SK-N-DZ (cell line): ENCODE results near the gene PPP6R3.

Experiments
- DNase-seq: peaks from one replicate; pipeline ENCODE4 v3.0.0-alpha.2; 2015; ENCODE audit warnings: low spot score

Gene PPP6R3

GRCh38 chr11:68551777-68552176, 91.2 kb downstream of the PPP6R3 start:
- DNase-seq: no peak

DNA sequence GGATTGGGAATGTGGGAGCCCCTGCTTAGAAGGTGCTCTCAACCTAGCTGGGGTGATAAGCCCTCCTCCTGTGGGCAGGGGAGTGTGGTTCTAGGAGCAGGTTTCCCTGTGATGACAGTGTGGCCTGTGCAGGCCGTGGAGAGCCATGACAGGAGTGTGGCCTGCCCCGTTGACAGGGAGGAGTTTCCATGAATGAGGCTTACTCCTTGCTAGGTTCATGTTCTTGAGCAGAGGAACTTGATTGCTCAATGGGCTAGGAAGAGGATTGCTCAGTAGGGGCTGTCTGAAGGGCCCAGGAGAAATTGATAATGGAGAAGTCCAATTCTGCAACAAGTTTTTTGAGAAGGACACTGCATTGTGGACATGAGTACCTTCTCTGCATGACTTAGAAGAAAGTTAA, 92.0 kb downstream of the PPP6R3 start:
- no peak for DNase-seq

GRCh38 chr11:68560216-68560615, 99.7 kb downstream of the PPP6R3 start:
- DNase-seq: no peak

DNA sequence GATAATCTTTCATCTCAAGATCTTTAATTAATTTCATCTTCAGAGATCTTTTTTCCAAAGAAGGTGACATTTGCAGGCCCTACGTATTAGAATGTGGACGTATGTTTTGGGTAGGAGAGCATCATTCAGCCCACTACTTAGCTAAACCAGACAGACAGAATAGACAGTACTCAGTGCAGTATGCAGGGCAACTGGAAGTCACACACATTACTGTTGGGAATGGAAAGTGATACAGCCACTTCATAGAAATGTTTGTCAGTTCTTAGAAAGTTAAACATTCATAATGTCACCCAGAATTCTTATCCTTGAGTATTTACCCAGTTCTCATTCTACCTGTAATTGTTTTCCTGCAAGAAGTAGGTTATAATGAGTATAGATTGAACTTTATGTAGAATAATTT, 102.9 kb downstream of the PPP6R3 start:
- DNase-seq: no peak

- no peak for DNase-seq
Observed at GRCh38 chr11:68564261-68564660, 103.7 kb downstream of the PPP6R3 start.

- DNase-seq: no peak
Observed at GRCh38 chr11:68565768-68566167, 105.2 kb downstream of the PPP6R3 start.

- no peak for DNase-seq
Observed at GRCh38 chr11:68567553-68567952, 107.0 kb downstream of the PPP6R3 start.

- no peak for DNase-seq
Observed at GRCh38 chr11:68569357-68569756, 108.8 kb downstream of the PPP6R3 start.

DNA sequence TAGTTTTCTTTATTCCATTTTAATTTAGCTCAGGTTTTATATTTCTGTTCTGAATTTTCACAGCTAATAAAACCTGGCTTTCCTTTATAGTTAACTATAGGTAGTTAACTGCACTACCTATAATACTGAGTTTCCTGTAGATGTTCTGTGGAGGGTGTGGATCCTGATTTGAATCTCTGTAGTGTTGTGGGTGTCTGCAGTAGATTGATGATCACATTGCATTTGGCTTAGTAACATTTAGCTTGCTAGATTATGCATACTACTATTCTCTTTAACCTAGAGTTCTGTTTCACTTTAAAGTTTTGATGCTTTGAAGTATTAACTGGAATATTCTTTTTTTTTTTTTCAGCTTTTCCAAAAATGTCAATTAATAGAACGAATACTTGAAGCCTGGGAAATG, 110.1 kb downstream of the PPP6R3 start:
- DNase-seq: no peak

DNA sequence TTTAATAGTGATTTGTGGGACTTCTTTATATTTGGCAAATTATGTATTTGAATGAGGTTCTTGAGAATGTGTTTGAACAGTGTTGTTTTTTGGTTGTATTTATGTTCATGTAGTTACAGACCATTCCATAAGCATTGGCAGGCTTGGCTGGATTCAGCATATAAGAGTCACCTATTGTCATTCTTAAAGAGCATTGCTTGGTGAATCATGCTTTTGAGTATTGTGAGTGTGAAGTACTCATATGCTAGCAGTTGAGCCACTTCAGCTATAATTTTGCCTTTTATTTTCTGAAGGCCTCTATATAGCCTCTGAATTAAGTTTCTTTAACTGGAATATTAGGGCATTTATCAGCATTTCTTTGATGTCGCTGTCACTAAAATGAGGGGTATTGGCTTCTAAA, 113.8 kb downstream of the PPP6R3 start:
- DNase-seq: no peak

- DNase-seq: no peak
Observed at GRCh38 chr11:68575025-68575665, 114.6 kb downstream of the PPP6R3 start.

DNA sequence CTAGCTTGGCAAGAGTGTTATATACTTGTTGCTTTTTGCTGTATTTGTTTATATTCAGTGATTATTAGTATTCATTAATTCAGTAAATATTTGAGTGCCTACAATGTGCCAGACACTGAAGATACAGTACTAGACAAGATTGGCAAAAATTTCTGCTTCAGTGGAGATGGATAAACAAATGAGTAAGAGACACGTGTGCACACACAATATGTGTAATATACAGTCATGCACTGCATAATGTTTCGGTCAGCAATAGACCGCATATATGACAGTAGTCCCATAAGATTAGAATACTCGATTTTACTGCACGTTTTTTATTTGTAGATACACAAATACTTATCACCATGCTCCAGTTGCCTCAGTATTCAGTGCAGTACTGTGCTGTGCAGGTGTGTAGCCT, 118.9 kb downstream of the PPP6R3 start:
- DNase-seq: no peak

DNA sequence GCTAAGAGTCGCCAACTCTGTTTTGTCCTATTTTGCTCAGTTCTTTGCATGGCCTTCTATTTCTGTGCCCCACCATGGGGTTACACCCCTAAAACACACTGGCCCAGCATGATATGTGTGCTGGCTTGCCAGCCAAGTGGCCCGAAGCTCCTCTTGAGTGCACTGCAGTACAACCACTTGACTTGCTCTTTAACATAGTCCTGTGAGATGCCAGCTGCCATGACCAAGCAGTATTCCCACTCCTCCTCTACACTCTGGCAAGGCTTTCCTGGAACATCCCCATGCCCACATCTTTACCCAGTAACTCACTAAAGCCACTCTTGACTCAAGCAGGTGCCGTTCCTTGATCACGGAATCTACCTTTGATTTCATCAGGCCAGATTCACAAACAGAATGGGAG, 120.9 kb downstream of the PPP6R3 start:
- no peak for DNase-seq

DNA sequence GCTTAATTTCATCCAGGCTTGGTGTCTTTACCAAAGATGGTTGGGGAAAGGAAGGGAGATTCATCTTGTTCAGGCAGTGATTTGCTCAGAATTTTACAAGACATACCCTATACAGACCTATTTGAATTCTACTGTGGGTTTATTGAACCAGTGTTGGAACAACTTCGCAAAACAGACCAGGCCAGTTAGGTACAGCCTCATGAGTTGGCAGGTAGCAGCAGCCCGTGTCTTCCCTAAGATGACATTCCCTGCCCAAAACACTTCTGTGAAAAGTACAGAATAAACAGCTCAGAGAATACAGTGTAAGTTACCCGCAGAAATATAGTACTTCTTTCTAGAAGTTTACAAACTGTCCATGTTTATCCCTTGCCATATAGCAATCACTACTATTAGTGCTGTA, 121.3 kb downstream of the PPP6R3 start:
- DNase-seq: no peak

DNA sequence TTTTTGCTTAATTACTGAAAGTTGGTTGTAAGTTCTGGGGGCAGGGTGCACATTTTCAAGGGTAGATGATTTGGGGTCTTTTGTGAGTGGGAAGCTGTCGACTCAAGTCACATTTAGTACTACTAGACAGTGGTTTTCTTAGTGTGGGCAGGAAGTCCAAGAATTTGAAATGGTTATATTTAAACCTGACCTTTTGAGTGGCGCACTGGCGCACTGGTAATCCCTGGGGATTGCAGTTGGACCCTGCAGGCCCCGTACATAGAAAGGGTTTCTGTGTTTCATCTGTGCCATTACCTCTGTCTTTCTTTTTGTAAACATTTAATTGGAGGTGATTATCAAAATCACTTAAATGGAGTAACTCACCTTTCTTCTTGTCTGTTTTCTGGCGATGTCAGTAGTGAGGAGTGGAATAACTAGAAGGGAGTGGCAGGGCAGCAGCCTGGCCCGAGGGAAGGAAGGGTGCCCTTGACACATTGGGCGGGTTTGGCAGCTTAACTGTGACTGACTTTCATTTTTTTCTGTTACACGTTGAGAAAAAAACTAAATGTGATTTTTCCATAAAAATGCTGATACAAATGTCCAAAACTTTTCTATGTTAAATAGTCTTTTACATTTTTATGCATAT, 122.0 kb downstream of the PPP6R3 start:
- no peak for DNase-seq

DNA sequence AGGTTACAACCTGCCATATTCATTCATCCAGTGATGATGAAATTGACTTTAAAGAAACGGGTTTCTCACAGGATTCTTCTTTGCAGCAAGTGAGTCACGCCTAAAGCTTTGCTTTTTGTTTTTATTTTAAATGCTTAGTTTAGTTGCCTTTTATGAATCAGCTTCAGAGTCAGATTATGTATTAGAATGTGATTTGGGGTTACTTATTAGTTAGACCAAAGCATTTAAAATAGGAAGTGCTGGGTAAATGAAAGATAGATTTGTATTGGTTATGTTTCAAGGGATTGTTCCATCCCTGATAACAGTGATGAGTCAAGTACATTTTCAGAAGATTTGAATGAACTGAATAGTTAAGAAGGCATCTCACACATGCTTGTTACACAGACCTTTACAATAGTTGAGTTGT, 122.5 kb downstream of the PPP6R3 start:
- no peak for DNase-seq

- peak; percentile 34 for DNase-seq
Observed at GRCh38 chr11:68584097-68584496, 123.5 kb downstream of the PPP6R3 start.

GRCh38 chr11:68584991-68585524, 124.5 kb downstream of the PPP6R3 start:
- DNase-seq: no peak

DNA sequence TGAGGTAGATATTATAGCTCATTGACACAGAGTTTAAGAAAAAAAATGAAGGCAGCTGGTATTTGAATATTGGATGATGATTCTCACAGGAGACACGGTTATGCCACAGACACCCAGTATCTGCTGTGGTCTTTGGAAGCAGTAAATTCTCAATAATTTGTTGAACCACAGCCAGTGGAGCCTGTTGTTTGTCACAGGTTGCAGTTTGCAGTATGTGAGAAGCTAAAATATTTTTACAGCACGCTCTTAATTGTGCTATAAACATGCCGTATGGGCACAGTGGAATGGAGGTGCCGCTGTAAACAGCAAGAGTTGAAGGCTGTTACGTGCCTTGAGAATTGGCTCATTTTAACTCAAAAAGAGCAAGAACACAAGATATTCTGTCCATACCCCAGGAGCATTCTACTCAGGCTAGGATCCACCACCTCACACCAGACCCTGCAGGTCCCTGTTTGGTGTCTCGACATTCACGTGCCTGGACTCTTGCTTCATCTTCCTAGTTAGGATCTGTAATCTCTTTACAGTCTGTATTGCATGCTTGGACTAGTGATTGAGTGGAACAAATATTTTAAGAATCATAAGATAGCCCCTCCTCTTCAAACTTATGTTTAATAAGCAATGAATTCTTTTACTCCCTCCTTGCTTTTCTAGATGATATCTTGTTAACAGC, 129.1 kb downstream of the PPP6R3 start:
- no peak for DNase-seq

GRCh38 chr11:68591719-68592118, 131.2 kb downstream of the PPP6R3 start:
- DNase-seq: no peak

DNA sequence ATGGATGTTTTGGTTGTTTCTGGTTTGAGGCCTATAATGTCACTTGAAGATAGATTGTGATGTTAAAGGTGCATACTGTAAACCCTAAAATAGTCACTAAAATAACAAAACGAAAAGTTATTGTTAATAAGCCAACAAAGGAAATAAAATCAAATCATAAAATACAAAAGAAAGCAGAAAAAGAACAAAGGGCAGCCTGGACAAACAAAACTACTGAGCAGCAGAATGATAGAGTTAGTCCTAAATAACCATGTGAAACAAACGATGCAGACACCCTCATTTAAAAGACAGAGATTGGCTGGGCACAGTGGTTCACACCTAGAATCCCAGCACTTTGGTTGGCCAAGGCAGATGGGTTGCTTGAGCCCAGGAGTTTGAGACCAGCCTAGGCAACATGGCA, 132.9 kb downstream of the PPP6R3 start:
- DNase-seq: no peak

GRCh38 chr11:68594123-68594522, 133.6 kb downstream of the PPP6R3 start:
- no peak for DNase-seq

DNA sequence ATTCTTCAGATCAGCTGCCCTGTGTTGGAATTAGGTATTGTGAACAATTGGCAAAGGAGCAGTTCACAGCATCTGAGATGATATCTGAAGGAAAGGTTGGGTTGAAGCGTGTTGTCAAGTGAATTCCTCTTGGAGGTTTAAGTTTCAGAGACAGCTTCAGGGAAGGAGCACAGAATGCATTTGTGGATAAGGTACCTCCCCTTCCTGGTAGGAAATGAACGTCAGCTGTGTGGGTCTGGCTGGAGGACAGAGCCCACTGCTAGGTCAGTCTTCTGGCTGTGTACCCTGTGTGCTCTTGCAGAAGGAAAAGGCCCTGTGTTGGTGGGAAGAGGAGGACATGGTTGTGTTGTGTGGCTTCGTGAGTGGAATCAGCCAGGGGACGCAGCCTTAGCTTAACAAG, 135.7 kb downstream of the PPP6R3 start:
- no peak for DNase-seq
